GM19397 (cell line): ENCODE results near the gene AHDC1.

Experiments
- ATAC-seq: cut with Tn5 transposase; IDR thresholded peaks from one replicate; pipeline ENCODE4 v1.9.1; 2021; ENCODE audit warnings: mild to moderate bottlenecking, moderate library complexity; ENCODE audit not compliant: unreplicated experiment

AHDC1 gene

DNA sequence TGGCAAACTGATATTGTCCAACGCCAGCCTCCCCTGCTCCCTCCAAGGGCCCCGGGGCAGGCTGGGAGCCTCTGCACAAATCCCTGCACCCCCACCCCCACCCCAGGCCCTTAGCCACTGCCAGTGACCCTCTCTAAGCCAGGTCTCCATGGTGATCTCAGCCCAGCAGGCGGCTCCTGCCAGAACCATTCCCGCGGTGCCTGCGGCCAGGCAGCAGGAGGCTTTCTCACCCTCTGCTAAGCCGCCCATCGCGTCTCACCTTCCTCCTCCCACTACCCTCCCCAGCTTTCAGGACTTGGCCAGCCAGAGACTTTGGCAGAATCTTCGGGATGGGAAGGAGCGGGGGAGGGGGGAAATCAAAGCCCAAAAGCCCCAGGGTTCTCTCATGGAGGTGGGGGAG, 67.2 kb downstream of the AHDC1 start:
- no peak for ATAC-seq

DNA sequence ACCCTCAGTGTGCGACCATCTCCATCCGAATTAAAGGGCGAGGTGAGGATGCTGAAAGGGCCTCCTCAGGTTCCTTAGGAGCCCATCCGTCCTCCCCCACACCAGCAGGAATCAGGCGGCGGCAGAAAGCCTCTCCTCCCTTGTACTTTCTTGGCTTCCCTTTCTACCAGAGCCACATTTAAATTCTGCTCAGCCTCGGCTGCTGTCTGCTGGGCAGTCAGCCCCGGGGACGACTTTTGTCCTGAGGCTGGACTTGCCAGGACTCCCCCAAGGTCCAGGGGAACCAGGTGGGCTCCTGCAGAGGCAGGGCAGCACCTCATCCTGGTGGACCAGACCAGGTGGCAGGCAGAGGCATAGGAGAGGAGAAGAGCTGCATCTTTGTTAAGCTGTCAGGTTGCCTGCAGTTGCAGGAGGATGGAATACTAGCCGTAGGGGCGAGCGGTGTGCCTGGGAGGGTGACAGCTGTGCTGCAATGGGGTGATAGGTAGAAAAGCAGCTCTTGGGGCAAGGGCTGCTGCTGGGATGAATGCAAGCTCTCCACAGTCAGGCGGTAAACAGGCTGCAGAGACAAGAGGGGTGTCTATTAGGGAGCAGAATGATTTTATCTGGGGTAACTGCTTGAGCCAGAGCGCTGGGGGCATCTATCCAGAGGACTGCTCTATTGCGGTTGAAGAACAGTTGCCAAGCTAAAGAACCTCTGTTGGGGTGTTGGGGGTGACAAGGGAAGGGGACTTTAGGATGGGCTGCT, 67.8 kb downstream of the AHDC1 start:
- no peak for ATAC-seq

- no peak for ATAC-seq
Measured at GRCh38 chr1:27535386-27535785, 68.6 kb downstream of the AHDC1 start.

GRCh38 chr1:27531959-27532685, 71.8 kb downstream of the AHDC1 start:
- no peak for ATAC-seq

- no peak for ATAC-seq
Measured at GRCh38 chr1:27530192-27530591, 73.8 kb downstream of the AHDC1 start.

DNA sequence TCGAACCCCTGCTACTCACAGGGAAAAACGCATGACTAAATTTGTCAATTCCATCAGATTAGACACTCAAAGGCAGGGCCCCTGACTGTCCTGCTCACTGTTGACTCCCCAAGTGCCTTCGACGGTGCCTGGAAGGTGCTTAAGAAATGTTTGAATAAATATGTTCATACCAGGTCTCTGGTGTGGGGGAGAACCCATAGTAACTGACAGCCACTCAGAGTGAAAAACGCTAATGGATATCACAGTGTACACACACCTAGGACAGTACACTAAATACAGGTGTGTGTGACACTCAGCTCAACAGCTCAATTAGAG, 74.3 kb downstream of the AHDC1 start:
- no peak for ATAC-seq

DNA sequence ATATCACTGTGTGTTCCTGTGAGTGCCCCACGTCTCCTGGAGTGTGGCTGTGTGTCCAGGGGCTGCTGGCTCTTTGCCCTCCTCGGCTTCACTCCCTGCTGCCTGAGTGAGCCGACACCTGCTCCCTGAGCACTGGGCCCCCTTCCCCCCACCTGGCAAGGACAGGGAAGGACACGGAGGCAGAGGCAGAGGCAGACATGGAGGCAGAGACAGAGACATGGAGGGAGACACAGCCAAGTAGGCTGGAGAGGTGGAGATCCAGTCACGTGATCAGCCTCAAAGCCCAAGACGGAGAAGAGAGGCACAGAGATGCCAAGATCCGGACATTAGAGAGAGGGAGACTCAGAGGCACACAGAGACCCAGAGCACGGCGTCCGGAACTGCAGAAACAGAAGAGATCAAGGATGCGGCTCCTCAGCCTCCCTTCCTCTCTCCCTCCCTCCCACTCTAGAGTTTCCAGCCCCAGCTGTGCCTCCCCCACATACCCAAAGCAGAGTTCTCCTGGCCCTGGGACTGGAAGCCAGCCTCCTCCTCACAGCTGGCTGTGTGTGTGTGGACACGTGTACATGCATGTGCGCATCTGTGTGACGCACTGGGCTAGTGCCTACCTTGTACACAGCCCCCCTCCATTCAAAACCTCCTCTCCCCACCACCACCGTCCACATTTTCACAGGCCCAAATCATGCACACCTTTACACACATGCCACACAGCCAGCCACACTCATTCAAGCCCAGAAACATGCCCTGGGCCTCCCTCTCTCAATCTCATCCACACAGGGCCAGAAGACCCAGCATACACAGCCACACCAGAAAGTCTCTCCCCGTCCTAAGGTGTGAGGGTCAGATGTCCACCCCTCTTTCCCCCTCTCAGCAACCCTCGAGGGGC, 74.9 kb downstream of the AHDC1 start:
- no peak for ATAC-seq

GRCh38 chr1:27527890-27528817, 75.8 kb downstream of the AHDC1 start:
- ATAC-seq = no peak

- ATAC-seq = no peak
Measured at GRCh38 chr1:27527223-27527889, 76.6 kb downstream of the AHDC1 start.

- ATAC-seq = no peak
Measured at GRCh38 chr1:27526569-27527222, 77.2 kb downstream of the AHDC1 start.

- no peak for ATAC-seq
Measured at GRCh38 chr1:27525296-27526272, 78.4 kb downstream of the AHDC1 start.

DNA sequence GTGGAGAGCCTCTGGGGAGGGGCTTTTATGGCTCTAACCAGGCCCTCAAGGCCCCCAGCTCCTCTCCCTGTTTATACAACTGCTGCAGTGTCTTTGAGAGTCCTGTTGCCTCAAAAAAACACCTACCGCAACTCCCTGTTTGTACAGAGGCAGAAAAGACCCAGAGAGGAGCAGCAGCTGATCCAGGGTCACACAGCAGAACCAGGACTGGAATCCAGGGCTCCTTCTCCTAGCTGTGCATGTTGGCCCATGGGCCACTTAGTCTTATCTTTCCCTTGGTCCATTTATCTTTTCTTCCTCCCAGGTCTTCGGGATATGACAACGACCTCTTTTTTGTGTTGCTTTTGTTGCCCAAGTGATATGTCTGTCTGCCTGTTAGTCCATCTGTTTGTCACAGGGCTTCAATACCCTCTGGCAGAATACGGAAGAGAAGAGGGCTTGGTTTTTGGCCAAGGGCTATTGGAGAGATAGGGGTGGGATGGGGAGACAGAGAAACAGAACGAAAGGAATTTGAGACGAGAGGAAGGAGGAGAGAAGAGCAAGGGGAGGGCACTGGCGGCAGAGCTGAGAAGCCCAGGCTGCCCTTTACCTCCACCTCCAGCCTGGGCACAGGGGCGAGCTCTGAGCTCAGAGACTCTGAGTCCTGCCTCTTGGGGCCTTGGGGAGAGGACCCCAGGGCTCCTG, 80.5 kb downstream of the AHDC1 start:
- no peak for ATAC-seq

DNA sequence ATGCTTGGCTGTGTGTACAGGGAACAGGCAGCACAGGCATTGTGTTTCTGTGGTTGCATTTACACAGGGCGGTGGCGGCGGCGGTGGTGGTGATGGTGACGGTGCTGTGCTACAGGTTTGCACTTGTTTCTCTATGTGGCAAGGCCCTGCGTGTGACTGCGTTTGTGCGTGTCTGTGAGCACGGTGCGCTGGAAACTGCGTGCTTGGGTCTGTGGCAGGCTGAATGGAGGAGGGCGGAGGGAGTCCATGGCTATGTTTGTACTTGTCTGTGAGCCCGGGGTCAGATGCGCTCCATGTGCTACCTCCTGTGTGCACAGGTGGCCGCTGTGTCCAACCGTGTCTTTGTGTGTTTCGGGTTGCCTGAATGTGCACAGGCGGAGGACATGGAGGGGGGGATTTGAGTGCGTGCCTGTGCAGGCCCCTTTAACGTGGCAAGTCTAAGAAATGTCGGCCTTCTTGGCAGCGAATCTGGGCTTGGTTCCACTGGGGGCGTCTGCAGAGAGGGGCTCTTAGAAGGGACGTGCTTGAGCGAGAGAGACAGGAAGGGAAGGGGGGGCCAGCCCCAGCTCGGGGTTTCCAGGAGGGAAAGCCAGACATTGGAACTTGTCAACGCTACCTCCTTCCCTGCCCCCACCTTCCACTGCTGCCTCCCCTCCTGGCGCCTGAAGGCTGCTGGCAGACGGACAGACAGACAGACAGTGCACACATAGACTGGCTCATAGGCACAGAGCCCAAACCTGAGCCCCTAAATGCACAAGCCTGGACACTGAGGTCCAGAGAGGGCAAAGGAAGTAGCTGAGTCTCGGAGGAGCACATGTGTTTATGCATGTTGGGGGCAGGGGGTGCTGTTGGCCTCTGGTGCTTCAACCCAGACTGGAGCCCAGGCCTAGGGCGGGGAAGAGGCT, 81.3 kb downstream of the AHDC1 start:
- no peak for ATAC-seq

GRCh38 chr1:27521861-27522431, 82.0 kb downstream of the AHDC1 start:
- no peak for ATAC-seq

DNA sequence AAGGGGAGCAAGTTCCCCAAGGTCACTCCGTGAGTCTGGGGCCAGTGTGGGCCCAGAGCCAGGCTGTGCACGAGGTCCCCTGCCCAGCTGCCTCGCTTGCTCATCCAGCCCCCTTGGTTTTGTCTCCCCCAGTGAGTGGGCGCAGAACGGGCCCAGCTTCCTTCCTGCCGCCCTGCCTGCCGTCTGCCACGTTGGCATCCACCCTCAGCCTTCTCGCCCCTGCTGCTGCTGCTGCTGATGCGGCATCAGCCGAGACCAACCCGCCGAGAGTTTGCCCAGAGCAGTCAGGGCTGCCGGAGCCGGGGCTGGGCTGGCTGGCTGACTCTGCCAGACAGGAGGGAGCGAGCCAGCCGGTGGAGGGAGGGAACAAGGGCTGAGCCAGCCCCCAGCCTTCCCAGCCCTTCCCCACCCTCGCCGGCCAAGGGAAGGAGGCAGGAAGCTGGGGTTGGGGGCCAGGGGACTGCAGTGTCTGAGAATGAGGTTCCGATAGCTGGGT, 82.6 kb downstream of the AHDC1 start:
- no peak for ATAC-seq

GRCh38 chr1:27520651-27521050, 83.3 kb downstream of the AHDC1 start:
- ATAC-seq = no peak
